Epidermal melanocyte (primary cell): ENCODE measurements around the gene EEPD1.
"Not testable (repeated sequence)": the region's sequence is repeated elsewhere in the genome, so short reads cannot be mapped to it uniquely, and the experiment has no call there.

Source experiments
- DNase-seq: peaks from one replicate; pipeline ENCODE4 v3.0.0; 2011; ENCODE audit warnings: low spot score; ENCODE audit not compliant: insufficient read length

The EEPD1 gene

DNA sequence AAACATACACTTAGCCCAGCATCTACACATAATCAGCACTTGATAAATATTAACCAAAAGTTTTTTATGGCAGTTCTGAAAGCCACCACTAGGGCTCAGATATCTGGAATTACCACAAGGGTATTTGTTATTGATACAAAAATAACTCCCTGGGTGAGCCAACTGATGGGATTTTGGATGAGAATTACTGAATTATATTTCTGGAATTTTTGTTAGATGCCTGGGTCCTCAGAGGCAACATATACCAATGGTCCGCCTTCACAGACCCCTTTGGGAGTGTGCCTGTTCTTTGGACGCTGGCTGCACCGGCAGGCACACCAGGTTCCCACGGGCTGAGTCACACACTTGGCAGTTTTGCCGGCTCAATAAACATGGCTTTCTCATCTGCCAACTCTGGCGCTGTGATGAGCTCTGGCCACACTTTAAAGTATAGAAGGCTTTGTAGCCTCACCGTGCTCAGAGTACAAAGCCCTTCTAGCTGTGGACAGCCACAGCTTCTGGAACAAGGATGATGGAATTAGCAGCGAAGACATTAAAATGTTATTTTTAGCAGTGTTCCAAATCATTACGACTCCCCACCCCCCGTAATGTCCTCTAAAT, 24.5 kb upstream of the EEPD1 start:
- no peak for DNase-seq

DNA sequence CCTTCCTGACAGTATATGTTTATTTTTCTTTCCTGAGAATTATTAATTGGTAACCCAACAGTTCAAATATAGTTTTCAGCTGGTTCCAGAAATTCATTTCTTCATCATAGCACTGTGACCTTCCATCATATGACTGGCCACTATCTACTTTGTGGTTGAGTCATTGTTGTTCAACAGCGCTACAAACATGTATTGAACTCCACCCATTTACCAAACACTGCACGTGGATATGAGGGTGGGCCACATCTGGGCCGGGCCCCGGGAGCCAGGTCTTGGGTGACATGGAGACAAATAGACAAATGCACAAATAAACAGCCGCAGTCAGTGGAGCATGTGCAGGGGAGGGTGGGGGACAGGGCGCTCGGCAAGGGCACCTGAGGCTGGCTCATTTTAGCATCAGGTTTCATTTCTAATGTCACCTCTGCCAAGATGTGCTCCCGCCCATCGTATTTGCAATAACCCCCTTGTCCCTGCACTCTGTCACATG, 24.0 kb upstream of the EEPD1 start:
- no peak for DNase-seq

DNA sequence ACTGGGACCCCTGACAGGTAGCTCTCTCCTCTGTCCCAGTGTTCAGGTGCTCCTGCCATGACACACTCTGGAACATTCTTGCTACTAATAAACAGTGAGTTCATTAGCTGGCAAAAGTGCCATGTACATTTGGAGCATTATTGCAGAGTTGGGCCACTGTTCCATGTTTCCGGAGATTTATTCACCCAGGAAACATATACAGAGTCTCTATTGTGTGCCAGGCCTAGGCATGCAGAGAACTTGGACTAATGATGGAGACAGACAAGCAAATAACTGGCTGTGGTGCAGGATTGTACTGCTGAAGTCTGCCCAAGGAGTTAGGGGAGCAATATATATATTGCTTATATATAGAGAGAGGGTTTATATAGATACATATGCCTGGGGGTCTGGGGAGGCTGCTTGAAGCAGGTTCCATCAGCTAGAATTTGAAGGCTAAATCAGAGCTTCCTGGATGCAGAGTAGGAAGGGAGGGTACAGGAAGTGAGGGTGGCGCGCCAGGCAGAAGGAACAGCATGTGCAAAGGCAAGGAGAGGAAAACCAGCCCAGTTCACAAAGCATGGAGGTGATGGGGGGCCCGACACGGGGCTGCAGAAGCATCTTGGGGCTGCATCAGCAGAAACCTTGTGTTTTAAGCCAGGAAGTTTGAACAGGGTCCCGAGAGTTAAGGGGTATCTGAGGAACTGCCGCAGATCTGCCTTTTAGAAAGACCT, 22.7 kb upstream of the EEPD1 start:
- no peak for DNase-seq

DNA sequence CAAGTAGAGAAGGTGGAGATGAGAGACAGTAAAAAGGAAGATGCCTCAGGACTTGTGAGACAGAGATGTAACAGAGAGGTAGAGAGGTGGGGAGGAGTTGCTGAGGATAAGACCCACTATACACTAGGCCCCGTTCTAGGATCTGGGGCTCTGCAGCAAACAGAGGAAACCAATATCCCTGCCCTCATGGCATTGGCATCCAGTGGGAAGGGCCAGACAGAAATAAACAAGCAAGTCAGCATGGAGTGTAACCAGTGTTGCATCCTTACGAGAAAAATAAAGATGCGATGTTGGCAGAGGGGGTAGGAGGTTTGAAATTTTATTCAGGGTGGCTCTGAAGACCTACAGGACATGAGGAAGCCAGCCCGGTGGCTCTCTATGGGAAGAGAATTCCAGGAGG, 22.0 kb upstream of the EEPD1 start:
- DNase-seq, result no peak

DNA sequence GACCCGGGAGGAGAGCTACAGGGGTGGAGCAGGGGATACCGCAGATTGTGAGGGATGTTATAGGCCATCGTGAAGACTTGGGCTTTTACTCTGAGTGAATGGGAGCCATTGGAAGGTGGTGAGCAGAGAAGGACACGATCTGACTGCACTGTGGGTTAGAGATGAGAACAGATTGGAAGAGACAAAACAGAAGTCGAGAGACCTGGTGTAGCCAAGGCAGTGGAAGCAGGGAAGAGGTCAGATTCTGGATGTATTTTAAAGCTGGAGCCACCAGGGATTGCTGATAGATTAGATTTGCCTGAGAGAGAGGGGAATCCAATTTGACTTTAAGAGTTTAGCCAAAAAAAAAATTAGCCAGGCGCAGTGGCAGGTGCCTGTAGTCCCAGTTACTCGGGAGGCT, 21.6 kb upstream of the EEPD1 start:
- no peak for DNase-seq

DNA sequence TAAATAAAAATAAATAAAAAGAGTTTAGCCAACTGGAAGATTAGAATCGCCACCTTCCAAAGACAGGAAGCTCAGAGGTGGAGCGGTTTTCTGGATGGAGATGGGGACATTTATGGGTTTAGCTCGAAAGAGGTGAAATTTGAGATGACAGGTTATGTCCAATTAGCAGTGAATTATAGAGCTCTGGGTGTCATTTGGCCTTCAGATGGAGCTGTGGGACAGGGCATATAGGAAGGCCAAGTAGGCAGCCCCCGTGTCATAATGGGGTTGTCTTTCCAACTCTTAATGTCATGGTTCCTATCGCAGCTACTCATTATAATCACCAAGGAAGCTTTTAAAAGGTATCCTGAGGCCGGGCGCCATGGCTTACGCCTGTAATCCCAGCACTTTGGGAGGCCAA, 21.0 kb upstream of the EEPD1 start:
- DNase-seq, result no peak

DNA sequence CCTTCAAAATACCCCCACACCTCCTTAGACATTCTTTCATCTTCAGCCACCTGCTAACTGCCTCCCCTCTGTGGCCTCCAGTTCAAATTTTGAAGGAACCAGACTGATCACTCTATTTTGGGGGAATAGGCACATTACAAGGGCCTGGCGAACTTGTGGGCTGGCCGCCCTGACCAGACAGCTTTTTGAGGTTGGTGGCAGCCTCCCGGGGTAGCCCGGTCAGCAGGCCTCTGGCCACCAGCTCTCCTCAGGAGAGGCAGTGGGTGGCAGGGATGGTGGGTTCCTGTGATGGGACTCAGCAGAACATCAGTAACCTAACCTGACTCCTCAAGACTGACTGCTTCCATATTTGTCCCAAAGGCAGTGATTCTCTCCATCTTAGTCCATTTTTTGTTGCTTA, 17.4 kb upstream of the EEPD1 start:
- DNase-seq, result no peak

DNA sequence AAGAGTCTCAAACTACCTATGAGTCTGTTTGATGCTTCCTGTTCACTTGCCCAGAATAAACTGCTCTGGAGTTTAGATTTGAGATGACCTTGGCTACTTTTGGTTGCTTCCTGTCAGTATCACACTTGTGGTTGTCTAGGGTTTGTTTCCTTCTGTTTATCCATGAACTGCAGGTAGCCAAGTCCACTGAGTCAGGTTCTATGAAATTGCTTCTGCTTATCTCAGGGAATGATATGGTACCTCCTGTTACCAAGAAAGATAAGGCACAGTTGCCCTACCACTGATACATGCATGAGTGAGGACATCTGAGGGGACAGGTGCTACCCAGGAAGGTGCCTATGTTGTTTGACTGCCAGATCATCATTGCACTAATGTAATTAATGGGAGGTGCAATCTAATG, 15.8 kb upstream of the EEPD1 start:
- no peak for DNase-seq

DNA sequence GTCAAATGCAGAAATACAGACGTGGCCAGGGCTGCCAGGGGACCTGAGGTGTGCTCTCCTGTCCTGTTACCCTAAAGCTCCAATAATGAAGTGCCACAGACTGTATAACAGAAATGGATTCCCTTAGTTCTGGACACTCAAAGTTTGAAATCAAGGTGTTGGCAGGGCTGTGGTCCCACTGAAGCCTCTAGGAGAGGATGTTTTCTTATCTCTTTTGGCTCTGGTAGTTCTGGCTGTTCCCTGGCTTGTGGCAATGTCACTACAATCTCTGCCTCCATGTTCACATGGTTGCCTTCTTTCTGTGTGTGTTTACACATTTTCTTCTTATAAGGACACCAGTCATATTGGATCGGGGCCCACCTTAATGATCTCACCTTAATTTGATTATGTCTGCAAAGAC, 15.3 kb upstream of the EEPD1 start:
- no peak for DNase-seq

DNA sequence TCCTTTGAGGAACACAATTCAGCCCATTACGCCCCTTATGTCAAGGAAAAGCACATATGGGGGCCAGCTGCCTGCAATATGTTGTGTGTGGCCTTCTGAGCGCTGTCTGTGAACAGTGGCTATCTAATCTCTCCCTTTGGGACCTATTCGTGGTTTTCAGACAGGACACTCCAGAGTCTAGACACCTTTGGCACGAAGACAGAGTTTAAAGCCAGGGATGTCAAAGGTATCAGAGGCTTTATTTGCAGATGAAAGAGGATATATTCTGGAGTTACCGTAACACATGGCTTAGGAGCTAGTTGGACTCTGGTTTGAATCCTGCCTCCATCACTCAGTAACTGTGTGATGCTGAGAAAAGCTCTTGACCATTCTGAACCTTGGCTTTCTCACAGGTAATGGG, 14.8 kb upstream of the EEPD1 start:
- DNase-seq, result no peak

DNA sequence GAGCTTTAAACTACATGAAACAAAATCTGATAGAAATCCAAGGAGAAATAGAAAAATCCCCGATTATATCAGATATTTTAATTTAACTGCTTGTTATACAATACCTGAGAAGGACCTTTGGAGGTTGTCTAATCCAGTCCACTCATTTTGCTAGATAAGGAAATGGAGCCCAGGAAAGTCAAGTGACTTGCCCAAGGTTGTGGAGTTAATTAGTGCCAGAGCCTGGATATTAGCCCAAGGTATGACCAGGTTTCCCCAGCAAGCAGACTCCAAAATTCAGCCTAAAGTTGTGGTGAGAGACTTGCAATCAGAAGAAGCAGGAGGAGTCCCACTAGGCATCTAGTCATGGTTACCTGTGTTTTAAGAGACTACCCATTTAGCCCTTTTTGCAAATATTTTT, 11.7 kb upstream of the EEPD1 start:
- no peak for DNase-seq

DNA sequence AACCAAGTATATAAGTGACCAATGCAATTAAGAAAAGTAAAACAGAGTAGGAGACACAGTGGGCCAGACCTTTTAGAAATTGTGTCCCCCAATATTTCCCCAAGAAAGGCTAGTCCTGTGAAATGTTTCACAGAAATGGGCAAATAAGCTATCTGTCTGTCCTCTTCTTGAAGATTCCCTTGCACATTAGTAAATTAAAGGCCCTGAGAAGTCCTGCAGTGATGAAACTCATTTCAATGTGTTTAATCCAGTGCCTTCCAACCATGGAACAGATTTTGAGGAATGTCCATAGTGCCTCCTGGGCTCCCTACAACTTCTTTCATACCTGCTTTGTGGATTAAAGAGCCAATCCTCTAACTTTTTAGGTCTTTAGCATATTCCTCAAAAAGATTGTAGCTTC, 11.2 kb upstream of the EEPD1 start:
- no peak for DNase-seq

DNA sequence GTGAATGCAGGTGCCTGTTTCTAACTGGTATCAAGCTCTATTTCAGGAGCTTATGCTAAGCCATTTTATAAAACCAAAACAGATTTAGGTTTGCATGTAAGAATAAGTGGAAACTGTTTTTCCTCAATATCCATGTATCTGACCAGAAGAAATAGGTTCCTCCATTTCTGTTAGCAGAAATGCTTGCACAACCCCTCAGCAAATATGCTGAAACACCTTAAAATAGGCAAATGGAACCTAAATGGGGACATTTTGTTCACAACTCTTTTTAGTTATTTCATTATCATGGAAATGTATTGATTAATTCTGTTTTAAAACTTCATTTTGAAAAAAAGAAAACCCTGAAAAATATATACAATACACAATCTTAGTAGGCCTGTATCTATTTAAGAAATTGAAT, 8.9 kb upstream of the EEPD1 start:
- no peak for DNase-seq

DNA sequence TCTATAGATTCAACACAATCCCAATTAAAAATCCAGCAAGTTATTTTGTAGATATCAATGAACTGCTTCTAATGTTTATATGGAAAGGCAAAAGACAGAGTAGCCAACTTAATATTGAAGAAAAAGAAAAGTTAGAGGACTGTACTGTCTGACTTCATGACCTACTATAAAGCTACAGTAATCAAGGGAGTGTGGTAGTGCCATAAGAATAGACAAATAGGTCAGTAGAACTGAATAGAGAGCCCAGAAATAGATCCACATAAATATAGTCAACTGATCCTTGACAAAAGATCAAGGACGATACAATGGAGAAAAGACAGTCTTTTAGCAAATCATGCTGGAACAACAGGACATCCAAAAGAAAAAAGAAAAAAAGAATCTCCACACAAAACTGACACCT, 7.4 kb upstream of the EEPD1 start:
- DNase-seq, result no peak

DNA sequence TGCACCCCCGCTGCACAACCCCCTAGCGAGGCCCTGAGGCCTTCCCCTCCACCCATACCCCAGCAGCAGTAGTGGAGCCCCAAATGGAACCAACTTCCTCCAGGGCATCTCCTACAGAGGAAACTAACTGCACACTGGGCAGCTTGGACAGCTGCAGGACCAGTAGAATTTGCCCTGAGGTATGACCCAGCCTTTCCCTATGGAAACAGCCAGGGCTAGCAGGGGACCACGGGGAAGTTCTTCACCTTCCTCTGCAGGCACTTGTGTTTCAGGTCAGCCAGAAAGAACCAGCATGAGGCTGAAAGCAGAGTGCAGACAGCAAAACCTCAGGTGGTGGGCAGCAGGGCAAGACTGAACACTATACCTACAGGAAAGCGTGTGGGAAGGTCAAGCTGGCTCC, 5.7 kb upstream of the EEPD1 start:
- DNase-seq, result no peak

DNA sequence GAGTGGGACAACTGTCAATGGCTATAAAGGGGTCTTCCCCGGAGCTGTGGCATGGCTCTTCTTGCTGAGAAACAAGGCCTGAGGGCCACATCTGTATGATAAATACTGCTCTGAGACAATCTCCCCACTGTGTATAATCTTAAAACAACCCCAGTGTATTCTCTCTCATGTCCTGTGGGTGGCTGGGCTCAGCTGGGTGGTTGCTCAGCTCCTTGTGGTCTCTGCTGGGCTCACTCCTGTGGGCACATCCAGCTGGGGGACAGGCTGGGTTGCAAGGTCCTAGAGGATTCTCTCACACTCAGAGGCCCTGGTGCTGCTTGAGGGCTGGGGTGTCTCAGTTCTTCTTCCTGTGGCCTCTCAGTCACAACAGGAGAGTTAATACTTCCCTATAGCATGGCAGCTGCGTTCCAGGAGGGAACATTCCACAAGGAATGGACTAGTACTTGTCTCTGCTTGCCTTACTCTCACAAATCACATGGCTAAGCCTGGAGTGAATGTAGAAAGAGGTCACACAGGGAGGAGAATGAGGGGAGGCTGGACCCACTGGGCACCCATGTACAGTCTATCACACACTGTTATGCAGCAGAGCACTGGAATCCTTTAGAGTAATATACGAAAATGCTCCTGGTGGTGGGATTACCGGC, 4.5 kb upstream of the EEPD1 start:
- DNase-seq, result no peak

DNA sequence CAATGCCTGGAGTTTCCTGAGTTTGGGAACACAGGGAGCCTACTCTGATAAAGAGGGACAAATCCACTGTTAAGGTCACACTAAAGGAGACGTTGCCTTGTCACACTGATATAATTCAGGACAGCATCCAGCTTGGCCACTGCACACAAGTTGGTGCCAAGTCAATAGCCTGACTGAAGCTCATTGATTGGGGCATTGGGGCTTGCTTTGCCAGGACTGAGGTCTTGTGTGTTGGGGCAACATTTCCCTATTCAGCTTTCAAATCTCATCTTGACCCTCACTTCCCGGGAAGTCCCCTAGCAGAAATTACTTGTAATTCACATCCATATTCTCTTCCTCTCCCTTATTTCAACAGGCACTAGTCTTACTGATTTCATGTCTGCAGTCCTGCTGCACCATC, 3.8 kb upstream of the EEPD1 start:
- DNase-seq, result not testable (repeated sequence)

DNA sequence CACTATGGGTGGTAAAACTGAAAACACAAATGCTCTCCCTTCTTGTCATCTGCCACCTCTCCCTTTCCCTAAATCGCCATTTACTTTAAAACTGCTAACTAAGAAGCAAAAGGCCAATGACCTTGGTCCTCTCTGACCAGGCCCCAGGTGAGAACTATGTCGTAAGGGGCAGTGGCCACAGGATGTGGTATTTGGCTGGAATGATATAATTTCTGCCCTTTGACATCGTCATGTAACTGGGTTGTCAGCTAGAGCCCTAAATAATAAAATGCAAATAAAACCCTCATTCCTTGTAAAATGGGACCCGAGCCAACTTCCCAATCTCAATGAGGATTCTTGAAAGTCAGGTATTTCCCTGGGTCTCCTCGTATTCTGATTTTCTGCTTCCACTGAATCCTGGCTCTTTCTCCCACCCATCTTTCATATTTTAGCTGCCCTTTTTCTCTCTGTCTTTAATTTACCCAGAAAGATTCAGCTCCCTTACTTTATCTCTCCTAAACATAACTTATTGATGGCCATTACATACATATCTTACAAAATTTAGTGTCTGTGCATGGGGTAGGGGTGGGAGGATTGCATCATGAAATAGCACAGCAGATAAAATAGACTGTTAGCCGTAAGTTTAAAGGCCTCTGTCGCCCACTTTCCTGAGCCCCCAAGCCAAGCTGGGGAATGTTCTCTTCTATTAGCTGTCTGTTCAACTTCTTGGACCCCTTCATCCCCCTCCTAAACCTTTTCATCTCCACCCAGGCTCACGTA, 3.2 kb upstream of the EEPD1 start:
- DNase-seq, result no peak

DNA sequence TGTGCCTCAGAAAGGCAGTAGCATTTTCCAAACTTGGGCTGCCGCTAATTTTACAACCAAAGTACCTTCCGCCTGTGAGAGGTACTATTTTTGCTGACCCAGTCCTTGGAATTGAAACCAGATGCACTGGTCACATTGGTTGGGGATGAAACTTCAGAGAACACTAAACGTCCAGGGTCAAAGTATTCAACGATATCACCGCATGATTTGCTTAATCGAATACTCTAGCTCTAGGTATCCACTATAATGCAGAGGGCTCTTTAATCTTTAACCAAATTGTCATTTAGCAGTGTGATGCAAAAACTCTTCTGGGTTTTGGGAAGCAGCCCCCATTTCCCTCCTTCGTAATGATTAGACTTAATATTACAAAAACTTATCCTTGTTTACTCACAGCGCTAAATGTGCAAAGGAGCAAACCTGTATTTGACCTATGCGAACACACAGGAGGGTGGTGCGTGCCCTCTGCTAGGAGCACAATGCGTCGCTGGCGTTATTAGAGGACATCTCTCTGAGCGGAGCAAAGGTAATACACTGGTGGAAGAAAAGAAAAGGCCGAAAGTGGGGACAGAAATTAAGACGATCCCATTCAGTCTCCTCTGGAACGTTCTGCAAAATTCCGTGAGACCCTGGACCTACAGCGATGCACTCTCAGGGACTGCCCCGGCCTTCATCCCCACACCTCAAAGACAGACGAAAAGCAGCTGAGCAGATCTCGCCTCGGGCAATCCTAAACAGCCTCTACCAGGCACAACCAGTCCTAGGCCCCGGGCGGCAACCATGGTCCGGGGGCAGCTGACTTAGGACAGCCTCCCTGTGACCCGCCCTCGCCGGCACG, 916 bp upstream of the EEPD1 start:
- no peak for DNase-seq

DNA sequence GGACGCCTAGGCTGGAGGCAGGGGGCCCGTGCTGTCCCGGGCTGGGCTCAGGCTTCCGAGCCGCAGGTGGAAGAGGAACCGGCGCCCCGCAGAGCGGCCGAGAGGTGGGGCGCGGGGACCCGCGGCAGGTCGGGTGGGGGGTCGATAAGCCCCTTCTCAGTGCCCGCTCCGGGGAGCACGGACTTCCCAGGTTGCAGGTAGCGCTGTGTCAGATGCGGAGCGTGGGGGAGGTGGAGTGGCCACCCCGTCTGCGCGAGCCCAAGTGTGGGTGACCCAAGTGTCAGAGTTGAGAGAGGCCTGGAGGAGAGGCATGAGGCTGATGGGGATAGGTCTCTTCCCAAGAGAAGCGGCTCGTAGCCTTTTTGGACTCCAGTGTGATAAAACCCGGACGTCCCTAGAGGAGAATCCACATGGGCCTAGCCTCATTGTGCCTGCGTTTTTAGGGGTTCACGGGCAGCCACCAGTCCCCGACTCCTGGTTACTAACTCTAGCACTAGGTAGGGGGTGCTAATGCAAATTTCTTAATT, 580 bp downstream of the EEPD1 start:
- no peak for DNase-seq
